MM.1S (cell line): ENCODE results near the gene CD3D.

Experiments used
- DNase-seq: peaks from one replicate; pipeline ENCODE4 v3.0.0-alpha.2; 2015
- H2AFZ ChIP-seq: fragments of 300-600 bp; sonication (generic); 2 replicates; pipeline ENCODE4 v1.6.0; 2016; ENCODE audit warnings: antibody characterized with exemption, low read length
- H3F3A ChIP-seq: fragments of 300-600 bp; sonication (generic); 2 replicates; pipeline ENCODE4 v1.6.1; 2016; ENCODE audit warnings: mild to moderate bottlenecking, antibody characterized with exemption, low read length, moderate library complexity, mixed read lengths; ENCODE audit not compliant: insufficient read depth
- H3K27ac ChIP-seq: fragments of 300-600 bp; sonication (generic); 2 replicates; pipeline ENCODE4 v1.5.1; 2016; ENCODE audit warnings: mild to moderate bottlenecking, low read length
- H3K27me3 ChIP-seq: fragments of 300-600 bp; sonication (generic); replicated peaks from 2 replicates; pipeline ENCODE4 v1.6.0; 2016; ENCODE audit warnings: low read length; ENCODE audit not compliant: insufficient read depth
- H3K36me3 ChIP-seq: fragments of 300-600 bp; sonication (generic); replicated peaks from 2 replicates; pipeline ENCODE4 v1.6.1; 2016; ENCODE audit warnings: mild to moderate bottlenecking, low read length, mixed read lengths; ENCODE audit not compliant: insufficient read depth
- H3K4me1 ChIP-seq: fragments of 300-600 bp; sonication (generic); 2 replicates; pipeline ENCODE4 v1.6.1; 2016; ENCODE audit warnings: low read length, mixed read lengths
- H3K4me2 ChIP-seq: fragments of 300-600 bp; sonication (generic); 2 replicates; pipeline ENCODE4 v1.6.0; 2016; ENCODE audit warnings: low read depth, low read length
- H3K4me3 ChIP-seq: fragments of 300-600 bp; sonication (generic); 2 replicates; pipeline ENCODE4 v1.5.1; 2016; ENCODE audit warnings: low read length, mixed read lengths
- H3K79me2 ChIP-seq: fragments of 300-600 bp; sonication (generic); 2 replicates; pipeline ENCODE4 v1.6.1; 2016; ENCODE audit warnings: mixed run types, low read length, mixed read lengths
- H3K9ac ChIP-seq: fragments of 300-600 bp; sonication (generic); 2 replicates; pipeline ENCODE4 v1.6.1; 2016; ENCODE audit warnings: low read length, mixed read lengths
- H3K9me2 ChIP-seq: fragments of 300-600 bp; sonication (generic); replicated peaks from 2 replicates; pipeline ENCODE4 v1.6.1; 2016; ENCODE audit warnings: mild to moderate bottlenecking, low read length, mixed read lengths; ENCODE audit not compliant: insufficient read depth
- H3K9me3 ChIP-seq: fragments of 300-600 bp; sonication (generic); replicated peaks from 2 replicates; pipeline ENCODE4 v1.6.1; 2016; ENCODE audit warnings: mild to moderate bottlenecking, low read length, mixed read lengths; ENCODE audit not compliant: insufficient read depth
- H4K20me1 ChIP-seq: fragments of 300-600 bp; sonication (generic); 2 replicates; pipeline ENCODE4 v1.6.1; 2016; ENCODE audit warnings: mild to moderate bottlenecking, low read length, moderate library complexity, mixed read lengths; ENCODE audit not compliant: insufficient read depth
- CTCF ChIP-seq: fragments of 300-600 bp; sonication (generic); IDR thresholded peaks from 2 replicates; pipeline ENCODE4 v1.5.1; 2016; ENCODE audit warnings: antibody characterized with exemption, low read length, mixed read lengths
- EZH2 ChIP-seq: fragments of 300-600 bp; sonication (generic); optimal IDR thresholded peaks from 2 replicates; pipeline ENCODE3; 2017; ENCODE audit warnings: low read depth, mild to moderate bottlenecking, antibody characterized with exemption, low read length, mixed read lengths
- EZH2phosphoT487 ChIP-seq: fragments of 300-600 bp; sonication (generic); IDR thresholded peaks from 2 replicates; pipeline ENCODE4 v1.6.1; 2018; ENCODE audit warnings: antibody characterized with exemption, low read length

Gene CD3D

GRCh38 chr11:118340449-118340848, 2.1 kb downstream of the CD3D start:
- H3K79me2 ChIP-seq: no peaks in the 10 kb centered on the region
- H3K4me1 ChIP-seq: no peaks in the 10 kb centered on the region
- no peaks in the 10 kb centered on the region for H3K9me2 ChIP-seq
- DNase-seq: no peak
- no peaks in the 10 kb centered on the region for H3K27me3 ChIP-seq
- no peaks in the 10 kb centered on the region for H3K36me3 ChIP-seq
- no peak overlapping the region for H3K4me3 ChIP-seq
- no peaks in the 10 kb centered on the region for H3K9me3 ChIP-seq
- no peak overlapping the region for H3K4me2 ChIP-seq
- H3K27ac ChIP-seq: no peak overlapping the region
- TF ChIP-seq EZH2: no peak
- no peaks in the 10 kb centered on the region for H4K20me1 ChIP-seq
- H2AFZ ChIP-seq: no peak overlapping the region
- H3K9ac ChIP-seq: no peak overlapping the region
- no peaks in the 10 kb centered on the region for H3F3A ChIP-seq

GRCh38 chr11:118339281-118339961, 3.1 kb downstream of the CD3D start:
- no peaks in the 10 kb centered on the region for H3K9me3 ChIP-seq
- no peaks in the 10 kb centered on the region for H4K20me1 ChIP-seq
- H3K27me3 ChIP-seq: no peaks in the 10 kb centered on the region
- no peak for TF ChIP-seq CTCF
- TF ChIP-seq EZH2: no peak
- TF ChIP-seq EZH2phosphoT487: no peak
- H3F3A ChIP-seq: no peaks in the 10 kb centered on the region
- H3K79me2 ChIP-seq: no peaks in the 10 kb centered on the region
- DNase-seq: no peak
- H3K4me3 ChIP-seq: no peak overlapping the region
- no peaks in the 10 kb centered on the region for H3K4me1 ChIP-seq
- no peaks in the 10 kb centered on the region for H3K9me2 ChIP-seq
- no peak overlapping the region for H3K27ac ChIP-seq
- H3K36me3 ChIP-seq: no peaks in the 10 kb centered on the region
- H3K4me2 ChIP-seq: no peak overlapping the region
- H3K9ac ChIP-seq: no peak overlapping the region
- no peak overlapping the region for H2AFZ ChIP-seq

- Histone ChIP-seq H3K79me2 (no peaks in the 10 kb centered on the region), H3K9me2 (no peaks in the 10 kb centered on the region), H3K9me3 (no peaks in the 10 kb centered on the region), H3K4me2 (no peak overlapping the region), H4K20me1 (no peaks in the 10 kb centered on the region), H3K27ac (no peak overlapping the region), H3K9ac (no peak overlapping the region), H2AFZ (no peak overlapping the region), H3K4me3 (no peak overlapping the region), H3K4me1 (no peaks in the 10 kb centered on the region), H3K27me3 (no peaks in the 10 kb centered on the region), H3K36me3 (no peaks in the 10 kb centered on the region), H3F3A (no peaks in the 10 kb centered on the region)
- TF ChIP-seq EZH2phosphoT487: no peak
- no peak for TF ChIP-seq CTCF
- TF ChIP-seq EZH2: no peak
- no peak for DNase-seq
Measured at GRCh38 chr11:118338637-118339061, 3.9 kb downstream of the CD3D start.

GRCh38 chr11:118334745-118335144, 7.8 kb downstream of the CD3D start:
- H3K4me2 ChIP-seq: no peak overlapping the region

More at GRCh38 chr11:118334745-118335144, 7.8 kb downstream of the CD3D start:
- H3K27ac ChIP-seq: no peak overlapping the region
- no peaks in the 10 kb centered on the region for H3K36me3 ChIP-seq
- H3K79me2 ChIP-seq: no peaks in the 10 kb centered on the region
- no peaks in the 10 kb centered on the region for H3F3A ChIP-seq
- H3K9me2 ChIP-seq: no peaks in the 10 kb centered on the region
- TF ChIP-seq EZH2 (no peak), EZH2phosphoT487 (no peak), CTCF (no peak)
- no peak overlapping the region for H3K9ac ChIP-seq
- H3K4me3 ChIP-seq: no peak overlapping the region
- no peaks in the 10 kb centered on the region for H3K27me3 ChIP-seq
- DNase-seq: no peak
- no peak overlapping the region for H2AFZ ChIP-seq
- H3K9me3 ChIP-seq: no peaks in the 10 kb centered on the region
- H4K20me1 ChIP-seq: no peaks in the 10 kb centered on the region
- no peaks in the 10 kb centered on the region for H3K4me1 ChIP-seq
